CD14-positive monocyte (primary cell): ENCODE data around the gene EXOC4. TPM values are rescaled to one million over a fixed set of nuclear protein-coding genes. Genes with fewer than 3 reads are reported as not detected.

Experiments
- DNase-seq, 3 donors: peaks; one replicate each; pipeline ENCODE4 v3.0.0-alpha.2; 2011 to 2022
- H2AFZ ChIP-seq: 2 replicates; pipeline ENCODE4 v1.6.0; 2012; ENCODE audit warnings: mild to moderate bottlenecking, low read depth, low read length, inconsistent platforms; ENCODE audit not compliant: insufficient read depth, poor library complexity, severe bottlenecking
- H3K27ac ChIP-seq, 2 donors: 1 replicate in 1 of 2; 2 replicates in 1 of 2; pipeline ENCODE4 v1.5.1; 2012 to 2013; ENCODE audit warnings: low read length in 2 of 2, control low read depth in 1 of 2, inconsistent platforms in 1 of 2, low read depth in 1 of 2, mild to moderate bottlenecking in 1 of 2
- H3K27me3 ChIP-seq, 2 donors: one replicate each; pipeline versions ENCODE4 v1.6.0 to v1.6.1; 2011 to 2013; ENCODE audit warnings: low read length in 2 of 2; ENCODE audit not compliant: control insufficient read depth in 2 of 2, insufficient read depth in 2 of 2
- H3K36me3 ChIP-seq, 2 donors: replicated peaks in 1 of 2; 1 replicate in 1 of 2; 2 replicates in 1 of 2; pipeline versions ENCODE4 v1.5.1 to v1.6.1; 2012 to 2013; ENCODE audit warnings: low read length in 2 of 2, control low read depth in 1 of 2, inconsistent platforms in 1 of 2, mild to moderate bottlenecking in 1 of 2; ENCODE audit not compliant: insufficient read depth in 2 of 2, control insufficient read depth in 1 of 2
- H3K4me1 ChIP-seq, 2 donors: 1 replicate in 1 of 2; 2 replicates in 1 of 2; pipeline versions ENCODE4 v1.5.1 to v1.6.1; 2012 to 2013; ENCODE audit warnings: low read length in 2 of 2, control low read depth in 1 of 2, inconsistent platforms in 1 of 2, mild to moderate bottlenecking in 1 of 2, moderate library complexity in 1 of 2; ENCODE audit not compliant: insufficient read depth in 2 of 2, control insufficient read depth in 1 of 2
- H3K4me2 ChIP-seq: replicated peaks from 2 replicates; pipeline ENCODE3; 2012; ENCODE audit warnings: low read length, moderate library complexity, mild to moderate bottlenecking; ENCODE audit not compliant: poor library complexity, severe bottlenecking; ENCODE audit errors: extremely low read depth
- H3K4me3 ChIP-seq, 3 experiments: fragments of 200-600 bp in 1 of 3; sonication (generic) in 1 of 3; replicated peaks in 1 of 3; 1 replicate in 2 of 3; 2 replicates in 1 of 3; pipeline ENCODE4 v1.5.1; 2011 to 2013; ENCODE audit warnings: low read length in 3 of 3, mild to moderate bottlenecking in 3 of 3, control low read depth in 2 of 3, low read depth in 2 of 3, inconsistent platforms in 1 of 3, moderate library complexity in 1 of 3
- H3K79me2 ChIP-seq: 2 replicates; pipeline ENCODE4 v1.6.0; 2012; ENCODE audit warnings: mild to moderate bottlenecking, control low read depth, inconsistent platforms, low read length, moderate library complexity; ENCODE audit not compliant: insufficient read depth
- H3K9ac ChIP-seq: 2 replicates; pipeline ENCODE4 v1.6.0; 2017; ENCODE audit warnings: low read length, mild to moderate bottlenecking; ENCODE audit not compliant: insufficient read depth, poor library complexity, severe bottlenecking
- H3K9me3 ChIP-seq, 2 donors: replicated peaks in 1 of 2; 1 replicate in 1 of 2; 2 replicates in 1 of 2; pipeline versions ENCODE4 v1.5.1 to v1.6.1; 2012 to 2013; ENCODE audit warnings: low read length in 2 of 2, control low read depth in 1 of 2; ENCODE audit not compliant: control insufficient read depth in 1 of 2, insufficient read depth in 1 of 2
- H4K20me1 ChIP-seq: 2 replicates; pipeline ENCODE4 v1.6.0; 2012; ENCODE audit warnings: mild to moderate bottlenecking, low read length, control low read depth, moderate library complexity; ENCODE audit not compliant: insufficient read depth
- H3K27ac Mint-ChIP-seq, 7 donors: one replicate each; pipeline ENCODE4 v1.8.0; 2020; ENCODE audit warnings: mild to moderate bottlenecking in 7 of 7, mixed read lengths in 7 of 7, moderate library complexity in 6 of 7, inconsistent platforms in 2 of 7
- H3K27me3 Mint-ChIP-seq, 3 donors: one replicate each; pipeline ENCODE4 v1.8.0; 2021 to 2022; ENCODE audit warnings: low read depth in 3 of 3, mild to moderate bottlenecking in 3 of 3, mixed read lengths in 3 of 3, moderate library complexity in 3 of 3, inconsistent platforms in 1 of 3
- H3K36me3 Mint-ChIP-seq, 2 donors: one replicate each; pipeline ENCODE4 v1.8.0; 2020; ENCODE audit warnings: mixed read lengths in 2 of 2, inconsistent platforms in 1 of 2, mild to moderate bottlenecking in 1 of 2
- H3K4me1 Mint-ChIP-seq: one replicate; pipeline ENCODE4 v1.8.0; 2020; ENCODE audit warnings: mild to moderate bottlenecking, mixed read lengths
- H3K4me3 Mint-ChIP-seq, 2 donors: one replicate each; pipeline ENCODE4 v1.8.0; 2020; ENCODE audit warnings: mild to moderate bottlenecking in 2 of 2, mixed read lengths in 2 of 2, moderate library complexity in 1 of 2
- H3K9me3 Mint-ChIP-seq, 7 donors: one replicate each; pipeline ENCODE4 v1.8.0; 2020 to 2022; ENCODE audit warnings: mixed read lengths in 7 of 7, mild to moderate bottlenecking in 6 of 7, moderate library complexity in 6 of 7, inconsistent platforms in 2 of 7
- WGBS: methylation state at CpG from one replicate; pipeline ENCODE4 v1.1.5; 2013; ENCODE audit warnings: missing lambda C conversion rate; ENCODE audit not compliant: insufficient coverage; 5-methylcytosine and 5-hydroxymethylcytosine counted together
- intact Hi-C, 2 donors: fragments of 100-400 bp; cut with micrococcal nuclease; formaldehyde crosslinking; loops; one replicate each; pipeline versions ENCODE4 v1.15.0 to v1.15.1; 2023
- polyA plus RNA-seq, 3 donors: library from polyadenylated mRNA; depleted of rRNA in 1 of 3; unstranded in 2 of 3; stranded (reverse) in 1 of 3; fragments of 300-500 nt in 2 of 3; fragments of >200 nt in 1 of 3; fragmentation: Illumina TruSeq in 2 of 3; gene quantifications; 1 replicate in 2 of 3; 2 replicates in 1 of 3; pipeline ENCODE4 v1.2.3, GENCODE V29; 2012 to 2021
- TF ChIP-seq, protein P1 (sequence below): fragments of 200-600 bp; IDR thresholded peaks from one replicate; pipeline ENCODE4 v1.8.0; 2022; ENCODE audit warnings: antibody characterized with exemption, mild to moderate bottlenecking

EXOC4 gene
- polyA plus RNA-seq, 3 donors = 20.6 to 22.3 (median 22.3) TPM

GRCh38 chr7:133491846-133492652 lies 239.2 kb downstream of the EXOC4 start:
- no peak overlapping the region for H3K4me2 ChIP-seq
- intact Hi-C loops = no loop called here
- no peaks in the 10 kb centered on the region for H3K27me3 ChIP-seq
- H3K27me3 Mint-ChIP-seq = no peaks in the 10 kb centered on the region
- H3K4me1 ChIP-seq = no peaks in the 10 kb centered on the region
- no peak overlapping the region for H3K27ac Mint-ChIP-seq
- H3K36me3 Mint-ChIP-seq = peaks cover 15 to 20% of the 10 kb centered on the region in 2 donors
- H3K4me1 Mint-ChIP-seq = no peaks in the 10 kb centered on the region
- no peak for DNase-seq
- H4K20me1 ChIP-seq = no peaks in the 10 kb centered on the region
- no peak overlapping the region for H3K9ac ChIP-seq
- TF ChIP-seq, protein P1, sequence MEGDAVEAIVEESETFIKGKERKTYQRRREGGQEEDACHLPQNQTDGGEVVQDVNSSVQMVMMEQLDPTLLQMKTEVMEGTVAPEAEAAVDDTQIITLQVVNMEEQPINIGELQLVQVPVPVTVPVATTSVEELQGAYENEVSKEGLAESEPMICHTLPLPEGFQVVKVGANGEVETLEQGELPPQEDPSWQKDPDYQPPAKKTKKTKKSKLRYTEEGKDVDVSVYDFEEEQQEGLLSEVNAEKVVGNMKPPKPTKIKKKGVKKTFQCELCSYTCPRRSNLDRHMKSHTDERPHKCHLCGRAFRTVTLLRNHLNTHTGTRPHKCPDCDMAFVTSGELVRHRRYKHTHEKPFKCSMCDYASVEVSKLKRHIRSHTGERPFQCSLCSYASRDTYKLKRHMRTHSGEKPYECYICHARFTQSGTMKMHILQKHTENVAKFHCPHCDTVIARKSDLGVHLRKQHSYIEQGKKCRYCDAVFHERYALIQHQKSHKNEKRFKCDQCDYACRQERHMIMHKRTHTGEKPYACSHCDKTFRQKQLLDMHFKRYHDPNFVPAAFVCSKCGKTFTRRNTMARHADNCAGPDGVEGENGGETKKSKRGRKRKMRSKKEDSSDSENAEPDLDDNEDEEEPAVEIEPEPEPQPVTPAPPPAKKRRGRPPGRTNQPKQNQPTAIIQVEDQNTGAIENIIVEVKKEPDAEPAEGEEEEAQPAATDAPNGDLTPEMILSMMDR = no peak
- no peaks in the 10 kb centered on the region for H3K9me3 ChIP-seq
- H3K36me3 ChIP-seq = peaks cover 0 to 13% of the 10 kb centered on the region in 2 donors
- H3K4me3 Mint-ChIP-seq = no peak overlapping the region
- H3K27ac ChIP-seq = no peak overlapping the region
- 100% methylated on average over 5 of the region's 6 CpGs for WGBS
- H3K9me3 Mint-ChIP-seq = peaks cover 0 to 9% (median 0%) of the 10 kb centered on the region in 7 donors
- no peak overlapping the region for H3K4me3 ChIP-seq
- H3K79me2 ChIP-seq = no peaks in the 10 kb centered on the region
- no peak overlapping the region for H2AFZ ChIP-seq

DNA sequence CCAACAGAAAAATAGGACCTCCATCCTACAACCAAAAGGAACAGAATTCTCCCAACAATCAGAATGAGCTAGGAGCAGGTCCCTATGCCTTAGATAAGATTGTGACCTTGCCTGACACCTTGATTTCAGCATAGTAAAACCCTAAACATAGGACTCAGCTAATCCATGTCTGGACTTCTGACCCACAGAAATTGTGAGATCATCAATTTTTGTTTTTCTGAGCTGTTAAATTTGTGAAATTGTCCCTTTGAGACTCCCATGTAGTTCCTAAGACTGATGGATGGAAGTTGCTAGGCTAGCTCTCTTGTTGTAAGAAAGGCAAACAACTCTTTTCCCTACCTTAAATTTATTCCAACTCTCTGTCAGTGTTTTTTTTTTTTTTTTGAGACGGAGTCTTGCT lies 244.2 kb downstream of the EXOC4 start:
- Histone ChIP-seq H3K4me3 (no peak overlapping the region), H3K27me3 (no peaks in the 10 kb centered on the region), H3K4me1 (no peaks in the 10 kb centered on the region), H4K20me1 (no peaks in the 10 kb centered on the region), H3K9ac (no peak overlapping the region), H3K9me3 (no peaks in the 10 kb centered on the region), H3K27ac (no peak overlapping the region), H3K4me2 (no peak overlapping the region), H2AFZ (no peak overlapping the region), H3K79me2 (no peaks in the 10 kb centered on the region), H3K36me3 (no peaks in the 10 kb centered on the region)
- H3K4me1 Mint-ChIP-seq = no peaks in the 10 kb centered on the region
- DNase-seq = no peak
- no peaks in the 10 kb centered on the region for H3K27me3 Mint-ChIP-seq
- H3K4me3 Mint-ChIP-seq = no peak overlapping the region
- peaks cover 8 to 24% of the 10 kb centered on the region in 2 donors for H3K36me3 Mint-ChIP-seq
- TF ChIP-seq, protein P1 = no peak
- intact Hi-C loops = no loop called here
- H3K9me3 Mint-ChIP-seq = peaks cover 0 to 9% (median 2%) of the 10 kb centered on the region in 7 donors
- no peak overlapping the region for H3K27ac Mint-ChIP-seq
- no CpG with 5 or more reads among the region's 1 CpG for WGBS
